C4-2B (cell line): ENCODE measurements around the gene HECTD1.
"Not testable (repeated sequence)": the region's sequence is repeated elsewhere in the genome, so short reads cannot be mapped to it uniquely, and the experiment has no call there.

Experiments used
- H3K27ac ChIP-seq: fragments of 450-650 bp; 2 replicates; pipeline ENCODE4 v1.5.1; 2017
- CTCF ChIP-seq: fragments of 450-650 bp; conservative IDR thresholded peaks from 2 replicates; pipeline ENCODE4 v1.5.1; 2017; ENCODE audit warnings: mild to moderate bottlenecking
- ZFX ChIP-seq: fragments of 450-650 bp; IDR thresholded peaks from 2 replicates; pipeline ENCODE4 v1.6.1; 2017

The HECTD1 gene

GRCh38 chr14:31200702-31200990 is 6.9 kb downstream of the HECTD1 start:
- TF ChIP-seq ZFX: no peak
- no peak for TF ChIP-seq CTCF
- H3K27ac ChIP-seq: no peak overlapping the region

DNA sequence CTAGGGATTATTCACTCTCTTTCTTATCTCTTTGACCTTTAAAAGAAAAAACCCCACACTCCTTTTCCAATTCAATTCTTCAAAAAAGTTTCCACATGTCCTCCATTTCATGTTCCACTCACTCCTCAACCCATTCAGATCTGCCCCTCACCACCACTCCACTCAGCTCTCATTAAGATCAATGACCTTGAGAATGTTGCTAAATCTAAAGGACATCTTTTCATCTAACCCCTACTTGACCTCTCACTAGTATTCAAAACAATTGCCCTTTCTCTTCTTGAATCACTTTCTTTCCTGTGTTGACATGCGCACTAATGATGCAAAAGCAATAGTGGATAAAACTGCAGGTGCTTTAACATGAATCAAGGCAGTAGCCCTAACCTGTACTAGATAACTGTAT is 9.9 kb downstream of the HECTD1 start:
- H3K27ac ChIP-seq: no peak overlapping the region
- TF ChIP-seq ZFX (no peak), CTCF (no peak)

DNA sequence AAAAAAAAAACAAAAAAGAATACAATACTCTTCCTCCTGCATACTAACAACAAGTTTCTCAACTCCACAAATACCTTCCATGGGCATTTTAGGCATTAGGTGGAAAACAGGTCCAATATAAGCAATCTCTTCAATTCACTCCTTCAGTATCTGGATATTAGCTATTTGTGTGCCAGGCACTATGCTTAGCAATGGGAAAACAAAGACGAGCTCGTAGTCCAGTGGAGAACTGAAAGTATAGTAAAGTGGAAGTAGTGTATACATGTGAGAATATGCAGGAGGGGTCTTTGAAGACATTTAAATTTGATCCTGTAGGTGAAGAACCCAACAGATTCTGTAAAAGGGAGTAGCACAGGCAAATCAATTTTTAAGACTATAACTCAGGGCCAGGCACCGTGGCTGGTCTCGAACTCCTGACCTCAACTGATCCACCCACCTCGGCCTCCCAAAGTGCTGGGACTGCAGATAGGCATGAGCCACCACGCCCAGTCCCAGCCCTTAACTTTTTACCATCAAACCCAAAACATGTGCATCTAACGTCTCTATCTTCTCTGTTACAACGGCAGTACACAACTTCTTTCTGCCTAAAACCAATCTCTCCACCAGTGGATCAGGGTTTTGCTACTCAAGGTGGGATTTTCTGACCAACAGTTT is 10.6 kb downstream of the HECTD1 start:
- H3K27ac ChIP-seq: no peak overlapping the region
- no peak for TF ChIP-seq CTCF
- no peak for TF ChIP-seq ZFX

DNA sequence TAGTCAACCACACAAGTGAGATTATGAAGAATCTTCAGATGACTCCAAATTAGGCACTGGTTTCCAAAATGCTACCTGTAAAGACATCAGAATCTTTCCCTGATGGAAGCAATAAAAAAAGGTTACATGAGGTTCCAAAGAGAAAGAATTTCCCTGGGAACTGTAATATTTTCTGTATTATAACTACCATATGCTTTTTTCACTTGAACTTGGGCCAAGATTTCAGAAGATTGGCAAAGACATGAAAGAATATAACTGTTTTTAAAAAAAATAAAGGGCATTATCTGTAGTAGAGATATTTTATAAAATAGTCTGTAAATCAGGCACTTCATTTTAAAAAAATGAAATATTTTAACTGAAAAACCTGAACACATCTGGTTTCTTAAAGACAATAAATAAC is 12.9 kb downstream of the HECTD1 start:
- no peak overlapping the region for H3K27ac ChIP-seq
- TF ChIP-seq CTCF: no peak
- TF ChIP-seq ZFX: no peak

GRCh38 chr14:31194095-31194494 is 13.5 kb downstream of the HECTD1 start:
- no peak overlapping the region for H3K27ac ChIP-seq
- TF ChIP-seq ZFX: no peak
- TF ChIP-seq CTCF: no peak

DNA sequence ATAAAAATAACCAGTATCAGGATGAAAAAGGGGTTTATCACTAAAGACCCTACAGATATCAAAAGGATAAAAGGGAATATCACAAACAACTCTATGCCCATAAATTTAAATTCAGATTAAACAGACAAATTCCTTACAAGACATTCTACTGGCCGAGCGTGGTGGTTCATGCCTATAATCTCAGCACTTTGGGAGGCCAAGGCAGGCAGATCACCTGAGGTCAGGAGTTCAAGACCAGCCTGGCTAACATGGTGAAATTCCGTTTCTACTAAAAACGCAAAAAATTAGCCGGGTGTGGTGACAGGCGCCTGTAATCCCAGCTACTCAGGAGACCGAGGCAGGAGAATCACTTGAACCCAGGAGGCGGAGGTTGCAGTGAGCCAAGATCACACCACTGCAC is 15.0 kb downstream of the HECTD1 start:
- not testable (repeated sequence) for H3K27ac ChIP-seq

DNA sequence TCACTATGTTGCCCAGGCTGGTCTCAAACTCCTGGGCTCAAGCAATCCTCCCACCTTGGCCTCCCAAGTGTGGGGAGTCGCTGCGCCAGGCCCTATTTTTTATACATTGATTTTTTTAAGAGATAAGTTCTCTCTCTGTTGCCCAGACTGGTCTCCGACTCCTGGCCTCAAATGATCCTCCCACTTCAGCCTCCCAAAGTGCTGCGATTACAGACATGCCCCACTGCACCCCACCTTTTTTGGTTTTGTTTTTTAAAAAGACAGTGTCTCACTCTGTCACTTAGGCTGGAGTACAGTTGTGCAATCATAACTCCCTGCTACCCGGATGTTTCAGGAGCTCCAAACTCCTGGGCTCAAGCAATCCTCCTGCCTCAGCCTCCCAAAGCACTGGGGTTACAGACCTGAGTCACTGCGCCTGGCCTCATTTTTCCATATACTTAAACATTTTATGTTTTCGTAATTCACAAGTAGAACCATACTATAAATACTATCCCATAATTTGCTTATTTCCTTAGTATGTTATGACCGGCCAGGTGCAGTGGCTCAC is 16.8 kb downstream of the HECTD1 start:
- H3K27ac ChIP-seq: no peak overlapping the region
- TF ChIP-seq ZFX: no peak
- no peak for TF ChIP-seq CTCF

GRCh38 chr14:31190219-31190603 is 17.4 kb downstream of the HECTD1 start:
- TF ChIP-seq ZFX: no peak
- TF ChIP-seq CTCF: no peak
- no peak overlapping the region for H3K27ac ChIP-seq
